Measurements from ENCODE around the gene SPATA13. TPM values are rescaled to one million over a fixed set of nuclear protein-coding genes. Genes with fewer than 3 reads are reported as not detected.

The SPATA13 gene
- total RNA-seq, 3 donors from 2014 or later: 35.2 to 59.5 (median 35.6) TPM

DNA sequence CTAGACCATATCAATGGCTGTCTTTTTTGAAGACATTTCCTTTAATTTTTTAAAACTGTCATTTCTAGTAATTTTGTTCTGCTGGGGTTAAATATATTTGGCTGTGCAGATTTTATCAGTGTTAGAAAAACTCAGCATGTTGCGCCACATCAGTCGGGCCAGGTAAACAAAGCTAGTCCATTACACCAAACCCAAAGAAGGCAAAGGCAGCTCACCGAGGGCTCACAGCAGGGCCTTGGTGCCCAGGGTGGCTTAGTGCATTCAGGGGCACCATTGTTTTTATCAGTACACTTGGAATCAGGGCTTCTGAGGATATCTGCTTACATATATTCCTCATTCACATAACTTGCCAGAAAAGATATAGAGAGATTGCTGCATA lies 22.2 kb downstream of the SPATA13 start:
- H3K9me3 ChIP-seq: no peaks in the 10 kb centered on the region
- ATAC-seq: no peak
- no peak overlapping the region for H3K4me3 ChIP-seq
- H3K36me3 ChIP-seq (ENCODE audit: low read depth): no peaks in the 10 kb centered on the region
- intact Hi-C loops (cut with DNase I, micrococcal nuclease): no loop called here
- H3K4me1 ChIP-seq (ENCODE audit: low read depth): peaks cover 12% of the 10 kb centered on the region
- TF ChIP-seq, protein P1, sequence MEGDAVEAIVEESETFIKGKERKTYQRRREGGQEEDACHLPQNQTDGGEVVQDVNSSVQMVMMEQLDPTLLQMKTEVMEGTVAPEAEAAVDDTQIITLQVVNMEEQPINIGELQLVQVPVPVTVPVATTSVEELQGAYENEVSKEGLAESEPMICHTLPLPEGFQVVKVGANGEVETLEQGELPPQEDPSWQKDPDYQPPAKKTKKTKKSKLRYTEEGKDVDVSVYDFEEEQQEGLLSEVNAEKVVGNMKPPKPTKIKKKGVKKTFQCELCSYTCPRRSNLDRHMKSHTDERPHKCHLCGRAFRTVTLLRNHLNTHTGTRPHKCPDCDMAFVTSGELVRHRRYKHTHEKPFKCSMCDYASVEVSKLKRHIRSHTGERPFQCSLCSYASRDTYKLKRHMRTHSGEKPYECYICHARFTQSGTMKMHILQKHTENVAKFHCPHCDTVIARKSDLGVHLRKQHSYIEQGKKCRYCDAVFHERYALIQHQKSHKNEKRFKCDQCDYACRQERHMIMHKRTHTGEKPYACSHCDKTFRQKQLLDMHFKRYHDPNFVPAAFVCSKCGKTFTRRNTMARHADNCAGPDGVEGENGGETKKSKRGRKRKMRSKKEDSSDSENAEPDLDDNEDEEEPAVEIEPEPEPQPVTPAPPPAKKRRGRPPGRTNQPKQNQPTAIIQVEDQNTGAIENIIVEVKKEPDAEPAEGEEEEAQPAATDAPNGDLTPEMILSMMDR (IDR thresholded peaks at IDR 0.05): no peak
- DNase-seq: no peak

DNA sequence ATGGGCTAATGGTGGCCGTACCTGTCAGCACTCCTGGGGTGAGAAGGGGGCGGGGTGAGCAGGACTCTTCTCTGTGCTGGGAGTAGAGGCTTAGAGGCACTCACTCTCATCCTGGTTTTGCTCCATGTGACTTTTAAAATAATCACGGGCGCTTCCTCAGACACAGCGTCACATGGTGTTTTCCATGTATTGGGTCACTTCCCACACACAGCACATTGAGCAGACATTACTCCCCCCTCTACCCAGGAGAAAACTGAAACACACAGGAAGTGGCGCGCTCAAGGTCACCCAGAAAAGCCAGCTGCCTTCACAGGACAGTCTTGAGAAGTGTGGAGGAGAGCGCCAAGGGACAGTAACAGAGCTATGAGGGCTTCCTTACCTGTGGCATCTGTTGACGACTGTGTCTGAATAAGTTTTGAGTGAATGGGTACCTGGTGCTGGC lies 23.2 kb downstream of the SPATA13 start:
- intact Hi-C loops (cut with DNase I, micrococcal nuclease): no loop called here
- TF ChIP-seq, protein P1 (IDR thresholded peaks at IDR 0.05): no peak
- DNase-seq (peak in 2 of 3 donors; percentile 61 to 63), ATAC-seq (peak; percentile 73)
- Histone ChIP-seq H3K4me1 (ENCODE audit: low read depth) (peaks cover 12% of the 10 kb centered on the region), H3K9me3 (no peaks in the 10 kb centered on the region), H3K36me3 (ENCODE audit: low read depth) (no peaks in the 10 kb centered on the region), H3K4me3 (no peak overlapping the region)

- peaks cover 12% of the 10 kb centered on the region for H3K4me1 ChIP-seq (ENCODE audit: low read depth)
- intact Hi-C loops (cut with DNase I, micrococcal nuclease): no loop called here
- ATAC-seq (peak; percentile 84), DNase-seq (peak in 2 of 3 donors; percentile 47 to 48)
- TF ChIP-seq, protein P1 (IDR thresholded peaks at IDR 0.05): no peak
- H3K4me3 ChIP-seq: no peak overlapping the region
- no peaks in the 10 kb centered on the region for H3K36me3 ChIP-seq (ENCODE audit: low read depth)
- H3K9me3 ChIP-seq: no peaks in the 10 kb centered on the region
Observed at GRCh38 chr13:24184265-24184841, 23.8 kb downstream of the SPATA13 start.

GRCh38 chr13:24184882-24185281 lies 24.4 kb downstream of the SPATA13 start:
- no peak for DNase-seq
- H3K4me1 ChIP-seq (ENCODE audit: low read depth): peaks cover 12% of the 10 kb centered on the region
- H3K4me3 ChIP-seq: no peak overlapping the region
- no peak for ATAC-seq
- H3K36me3 ChIP-seq (ENCODE audit: low read depth): no peaks in the 10 kb centered on the region
- no peaks in the 10 kb centered on the region for H3K9me3 ChIP-seq
- TF ChIP-seq, protein P1 (IDR thresholded peaks at IDR 0.05): no peak
- intact Hi-C loops (cut with DNase I, micrococcal nuclease): no loop called here

GRCh38 chr13:24185591-24186232 lies 25.2 kb downstream of the SPATA13 start:
- DNase-seq (no peak), ATAC-seq (no peak)
- H3K9me3 ChIP-seq: no peaks in the 10 kb centered on the region
- H3K4me3 ChIP-seq: no peak overlapping the region
- H3K4me1 ChIP-seq (ENCODE audit: low read depth): peaks cover 12% of the 10 kb centered on the region
- H3K36me3 ChIP-seq (ENCODE audit: low read depth): no peaks in the 10 kb centered on the region
- intact Hi-C loops (cut with DNase I, micrococcal nuclease): no loop called here
- TF ChIP-seq, protein P1 (IDR thresholded peaks at IDR 0.05): no peak

Measured in mucosa of descending colon (tissue), 3 donors.